Rectal smooth muscle tissue (tissue), 1 donor: ENCODE results near the gene CEBPG.

Experiments
- H3K27ac ChIP-seq: one replicate; pipeline ENCODE4 v1.7.0; 2013; ENCODE audit warnings: low read depth, low read length, inconsistent platforms
- H3K27me3 ChIP-seq: one replicate; pipeline ENCODE4 v1.7.0; 2013; ENCODE audit warnings: low read length; ENCODE audit not compliant: control insufficient read depth, insufficient read depth
- H3K36me3 ChIP-seq: one replicate; pipeline ENCODE4 v1.7.0; 2013; ENCODE audit warnings: low read length; ENCODE audit not compliant: control insufficient read depth, insufficient read depth
- H3K4me1 ChIP-seq: one replicate; pipeline ENCODE4 v1.7.0; 2013; ENCODE audit warnings: low read length; ENCODE audit not compliant: control insufficient read depth, insufficient read depth
- H3K4me3 ChIP-seq: one replicate; pipeline ENCODE4 v1.7.0; 2013; ENCODE audit warnings: low read length
- H3K9ac ChIP-seq: one replicate; pipeline ENCODE4 v1.7.0; 2013; ENCODE audit warnings: low read length

Gene CEBPG

GRCh38 chr19:33359581-33359980 lies 13.9 kb upstream of the CEBPG start:
- Histone ChIP-seq H3K9ac (no peak overlapping the region), H3K27me3 (no peaks in the 10 kb centered on the region), H3K36me3 (no peaks in the 10 kb centered on the region), H3K4me3 (no peak overlapping the region), H3K27ac (no peak overlapping the region), H3K4me1 (no peaks in the 10 kb centered on the region)

GRCh38 chr19:33362508-33363228 lies 10.8 kb upstream of the CEBPG start:
- H3K27me3 ChIP-seq = no peaks in the 10 kb centered on the region
- H3K4me1 ChIP-seq = no peaks in the 10 kb centered on the region
- H3K36me3 ChIP-seq = no peaks in the 10 kb centered on the region
- no peak overlapping the region for H3K4me3 ChIP-seq
- no peak overlapping the region for H3K9ac ChIP-seq
- no peak overlapping the region for H3K27ac ChIP-seq

GRCh38 chr19:33363476-33363875 lies 10.0 kb upstream of the CEBPG start:
- Histone ChIP-seq H3K27me3 (no peaks in the 10 kb centered on the region), H3K4me3 (no peak overlapping the region), H3K36me3 (no peaks in the 10 kb centered on the region), H3K9ac (no peak overlapping the region), H3K27ac (no peak overlapping the region), H3K4me1 (no peaks in the 10 kb centered on the region)

- H3K9ac ChIP-seq = no peak overlapping the region
These were observed 7.8 kb upstream of the CEBPG start for GRCh38 chr19:33365691-33366090.

GRCh38 chr19:33366127-33366526 lies 7.4 kb upstream of the CEBPG start:
- Histone ChIP-seq H3K9ac (no peak overlapping the region), H3K4me1 (no peaks in the 10 kb centered on the region), H3K27me3 (no peaks in the 10 kb centered on the region), H3K4me3 (no peak overlapping the region), H3K27ac (no peak overlapping the region), H3K36me3 (no peaks in the 10 kb centered on the region)

More at GRCh38 chr19:33365691-33366090, 7.8 kb upstream of the CEBPG start:
- Histone ChIP-seq H3K4me1 (no peaks in the 10 kb centered on the region), H3K27ac (no peak overlapping the region), H3K27me3 (no peaks in the 10 kb centered on the region), H3K36me3 (no peaks in the 10 kb centered on the region), H3K4me3 (no peak overlapping the region)

- Histone ChIP-seq H3K4me3 (no peak overlapping the region), H3K9ac (no peak overlapping the region), H3K27ac (no peak overlapping the region), H3K27me3 (no peaks in the 10 kb centered on the region), H3K4me1 (no peaks in the 10 kb centered on the region), H3K36me3 (no peaks in the 10 kb centered on the region)
These were observed 6.6 kb upstream of the CEBPG start for GRCh38 chr19:33366897-33367296.

GRCh38 chr19:33368074-33368864 lies 5.2 kb upstream of the CEBPG start:
- Histone ChIP-seq H3K36me3 (no peaks in the 10 kb centered on the region), H3K27me3 (no peaks in the 10 kb centered on the region), H3K4me3 (no peak overlapping the region), H3K9ac (no peak overlapping the region), H3K4me1 (no peaks in the 10 kb centered on the region), H3K27ac (no peak overlapping the region)

- Histone ChIP-seq H3K9ac (no peak overlapping the region), H3K27me3 (no peaks in the 10 kb centered on the region), H3K27ac (no peak overlapping the region), H3K4me3 (no peak overlapping the region), H3K36me3 (no peaks in the 10 kb centered on the region), H3K4me1 (peaks cover 10% of the 10 kb centered on the region)
These were observed 2.7 kb upstream of the CEBPG start for GRCh38 chr19:33370783-33371182.

- peak overlapping the region; percentile 7 for H3K9ac ChIP-seq
- peak overlapping the region; percentile 94 for H3K27ac ChIP-seq
- H3K27me3 ChIP-seq = no peaks in the 10 kb centered on the region
- peak overlapping the region; percentile 54 for H3K4me3 ChIP-seq
- peaks cover 14% of the 10 kb centered on the region for H3K4me1 ChIP-seq
- H3K36me3 ChIP-seq = no peaks in the 10 kb centered on the region
These were observed 766 bp downstream of the CEBPG start for GRCh38 chr19:33374236-33374714.

GRCh38 chr19:33375156-33375836 lies 1.8 kb downstream of the CEBPG start:
- Histone ChIP-seq H3K27me3 (no peaks in the 10 kb centered on the region), H3K4me1 (peaks cover 14% of the 10 kb centered on the region)

GRCh38 chr19:33375837-33376159 lies 2.3 kb downstream of the CEBPG start:
- H3K4me3 ChIP-seq = no peak overlapping the region
- H3K9ac ChIP-seq = no peak overlapping the region
- H3K27me3 ChIP-seq = no peaks in the 10 kb centered on the region
- no peaks in the 10 kb centered on the region for H3K36me3 ChIP-seq
- peaks cover 14% of the 10 kb centered on the region for H3K4me1 ChIP-seq
- no peak overlapping the region for H3K27ac ChIP-seq

More at GRCh38 chr19:33375156-33375836, 1.8 kb downstream of the CEBPG start:
- Histone ChIP-seq H3K9ac (no peak overlapping the region), H3K36me3 (no peaks in the 10 kb centered on the region), H3K27ac (no peak overlapping the region), H3K4me3 (peak overlapping the region; percentile 54)

GRCh38 chr19:33376423-33376822 lies 2.9 kb downstream of the CEBPG start:
- H3K27me3 ChIP-seq = no peaks in the 10 kb centered on the region
- no peak overlapping the region for H3K4me3 ChIP-seq
- no peak overlapping the region for H3K27ac ChIP-seq
- peaks cover 6% of the 10 kb centered on the region for H3K36me3 ChIP-seq
- H3K4me1 ChIP-seq = peaks cover 14% of the 10 kb centered on the region
- no peak overlapping the region for H3K9ac ChIP-seq
